HL-60 (cell line): Measurements from ENCODE around the gene TOP2B.

Experiments
- DNase-seq, 2 experiments: peaks; one replicate each; pipeline ENCODE4 v3.0.0-alpha.2; 2010 to 2020; ENCODE audit warnings: low read depth in 1 of 2, low spot score in 1 of 2
- H3K27ac ChIP-seq: fragments of 250-450 bp; sonication (Bioruptor Pico); replicated peaks from 2 replicates; pipeline ENCODE4 v1.5.1; 2020; ENCODE audit warnings: mild to moderate bottlenecking, moderate library complexity
- H3K27me3 ChIP-seq: fragments of 250-450 bp; sonication (Bioruptor Pico); 2 replicates; pipeline ENCODE4 v1.5.1; 2021; ENCODE audit warnings: mild to moderate bottlenecking, moderate library complexity; ENCODE audit not compliant: insufficient read depth, poor library complexity, severe bottlenecking
- H3K4me3 ChIP-seq: replicated peaks from 2 replicates; pipeline ENCODE4 v1.5.1; 2011; ENCODE audit warnings: mild to moderate bottlenecking, control low read depth, low read length; ENCODE audit not compliant: insufficient read depth
- GABPA ChIP-seq: IDR thresholded peaks from 2 replicates; pipeline ENCODE4 v1.6.1; 2012; ENCODE audit warnings: low read depth
- POLR2AphosphoS5 ChIP-seq: IDR thresholded peaks from 2 replicates; pipeline ENCODE4 v1.6.1; 2012; ENCODE audit warnings: low read depth
- SPI1 ChIP-seq: IDR thresholded peaks from 2 replicates; pipeline ENCODE4 v1.6.1; 2012; ENCODE audit warnings: low read depth, mild to moderate bottlenecking, borderline replicate concordance
- TF ChIP-seq, protein P1 (sequence below): IDR thresholded peaks from one replicate; pipeline ENCODE4 v1.5.1; 2011; ENCODE audit warnings: low read length, control low read depth, inconsistent platforms; ENCODE audit not compliant: insufficient read depth
- TF ChIP-seq, protein P2 (sequence below): IDR thresholded peaks from 2 replicates; pipeline ENCODE4 v1.6.1; 2012; ENCODE audit warnings: low read depth; ENCODE audit not compliant: insufficient replicate concordance

The TOP2B gene

GRCh38 chr3:25589783-25590258, 74.9 kb downstream of the TOP2B start:
- Histone ChIP-seq H3K4me3 (no peak overlapping the region), H3K27me3 (no peaks in the 10 kb centered on the region), H3K27ac (no peak overlapping the region)
- TF ChIP-seq, protein P1, sequence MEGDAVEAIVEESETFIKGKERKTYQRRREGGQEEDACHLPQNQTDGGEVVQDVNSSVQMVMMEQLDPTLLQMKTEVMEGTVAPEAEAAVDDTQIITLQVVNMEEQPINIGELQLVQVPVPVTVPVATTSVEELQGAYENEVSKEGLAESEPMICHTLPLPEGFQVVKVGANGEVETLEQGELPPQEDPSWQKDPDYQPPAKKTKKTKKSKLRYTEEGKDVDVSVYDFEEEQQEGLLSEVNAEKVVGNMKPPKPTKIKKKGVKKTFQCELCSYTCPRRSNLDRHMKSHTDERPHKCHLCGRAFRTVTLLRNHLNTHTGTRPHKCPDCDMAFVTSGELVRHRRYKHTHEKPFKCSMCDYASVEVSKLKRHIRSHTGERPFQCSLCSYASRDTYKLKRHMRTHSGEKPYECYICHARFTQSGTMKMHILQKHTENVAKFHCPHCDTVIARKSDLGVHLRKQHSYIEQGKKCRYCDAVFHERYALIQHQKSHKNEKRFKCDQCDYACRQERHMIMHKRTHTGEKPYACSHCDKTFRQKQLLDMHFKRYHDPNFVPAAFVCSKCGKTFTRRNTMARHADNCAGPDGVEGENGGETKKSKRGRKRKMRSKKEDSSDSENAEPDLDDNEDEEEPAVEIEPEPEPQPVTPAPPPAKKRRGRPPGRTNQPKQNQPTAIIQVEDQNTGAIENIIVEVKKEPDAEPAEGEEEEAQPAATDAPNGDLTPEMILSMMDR = no peak
- TF ChIP-seq, protein P2, sequence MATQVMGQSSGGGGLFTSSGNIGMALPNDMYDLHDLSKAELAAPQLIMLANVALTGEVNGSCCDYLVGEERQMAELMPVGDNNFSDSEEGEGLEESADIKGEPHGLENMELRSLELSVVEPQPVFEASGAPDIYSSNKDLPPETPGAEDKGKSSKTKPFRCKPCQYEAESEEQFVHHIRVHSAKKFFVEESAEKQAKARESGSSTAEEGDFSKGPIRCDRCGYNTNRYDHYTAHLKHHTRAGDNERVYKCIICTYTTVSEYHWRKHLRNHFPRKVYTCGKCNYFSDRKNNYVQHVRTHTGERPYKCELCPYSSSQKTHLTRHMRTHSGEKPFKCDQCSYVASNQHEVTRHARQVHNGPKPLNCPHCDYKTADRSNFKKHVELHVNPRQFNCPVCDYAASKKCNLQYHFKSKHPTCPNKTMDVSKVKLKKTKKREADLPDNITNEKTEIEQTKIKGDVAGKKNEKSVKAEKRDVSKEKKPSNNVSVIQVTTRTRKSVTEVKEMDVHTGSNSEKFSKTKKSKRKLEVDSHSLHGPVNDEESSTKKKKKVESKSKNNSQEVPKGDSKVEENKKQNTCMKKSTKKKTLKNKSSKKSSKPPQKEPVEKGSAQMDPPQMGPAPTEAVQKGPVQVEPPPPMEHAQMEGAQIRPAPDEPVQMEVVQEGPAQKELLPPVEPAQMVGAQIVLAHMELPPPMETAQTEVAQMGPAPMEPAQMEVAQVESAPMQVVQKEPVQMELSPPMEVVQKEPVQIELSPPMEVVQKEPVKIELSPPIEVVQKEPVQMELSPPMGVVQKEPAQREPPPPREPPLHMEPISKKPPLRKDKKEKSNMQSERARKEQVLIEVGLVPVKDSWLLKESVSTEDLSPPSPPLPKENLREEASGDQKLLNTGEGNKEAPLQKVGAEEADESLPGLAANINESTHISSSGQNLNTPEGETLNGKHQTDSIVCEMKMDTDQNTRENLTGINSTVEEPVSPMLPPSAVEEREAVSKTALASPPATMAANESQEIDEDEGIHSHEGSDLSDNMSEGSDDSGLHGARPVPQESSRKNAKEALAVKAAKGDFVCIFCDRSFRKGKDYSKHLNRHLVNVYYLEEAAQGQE = no peak
- no peak for TF ChIP-seq SPI1
- no peak for TF ChIP-seq GABPA
- TF ChIP-seq POLR2AphosphoS5 = no peak
- no peak for DNase-seq

GRCh38 chr3:25589104-25589782, 75.5 kb downstream of the TOP2B start:
- H3K4me3 ChIP-seq = no peak overlapping the region
- no peak overlapping the region for H3K27ac ChIP-seq
- TF ChIP-seq, protein P1 = no peak
- TF ChIP-seq SPI1 = no peak
- no peak for TF ChIP-seq GABPA
- no peak for DNase-seq
- no peaks in the 10 kb centered on the region for H3K27me3 ChIP-seq

DNA sequence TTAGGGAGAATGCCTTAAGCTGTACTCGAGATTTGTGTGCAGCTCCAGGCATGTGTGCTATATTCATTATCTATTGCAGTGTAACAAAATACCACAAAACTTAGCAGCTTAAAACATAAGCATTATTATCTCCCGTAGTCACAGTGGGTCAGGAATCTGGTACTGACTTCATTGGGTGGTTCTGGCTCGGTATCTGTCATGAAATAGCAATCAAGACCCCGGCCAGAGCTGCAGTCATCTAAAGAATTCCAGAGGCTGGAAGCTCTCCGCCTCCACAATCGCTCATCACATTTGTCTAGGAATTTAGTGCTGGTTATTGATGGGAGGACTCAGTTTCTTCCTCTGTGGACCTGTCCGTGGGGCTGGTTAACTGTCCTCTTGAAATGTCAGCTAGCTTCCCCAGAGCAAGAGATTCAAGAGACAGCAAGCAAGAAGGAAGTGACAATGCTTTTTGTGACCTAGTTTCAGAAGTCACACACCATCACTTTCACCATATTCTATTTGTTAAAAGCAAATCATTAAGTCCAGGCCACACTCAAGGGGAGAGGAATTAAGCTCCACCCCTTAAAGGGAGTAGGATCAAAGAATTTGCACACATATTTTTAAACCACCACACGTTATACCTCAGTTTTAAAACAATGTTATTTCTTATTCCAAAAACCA, 76.1 kb downstream of the TOP2B start:
- no peaks in the 10 kb centered on the region for H3K27me3 ChIP-seq
- no peak for DNase-seq
- H3K4me3 ChIP-seq = no peak overlapping the region
- no peak overlapping the region for H3K27ac ChIP-seq
- TF ChIP-seq, protein P1 = no peak
- TF ChIP-seq GABPA = no peak
- TF ChIP-seq POLR2AphosphoS5 = no peak
- no peak for TF ChIP-seq SPI1
- TF ChIP-seq, protein P2 = no peak
